Neural progenitor cell (in vitro differentiated cells): ENCODE data around the gene ZBTB8OS.

ENCODE experiments used
- CTCF ChIP-seq: fragments of 200-600 bp; sonication (generic); IDR thresholded peaks from 2 replicates; pipeline ENCODE4 v1.5.1; 2017; ENCODE audit warnings: antibody characterized with exemption, mild to moderate bottlenecking
- EZH2 ChIP-seq: fragments of 200-600 bp; sonication (generic); IDR thresholded peaks from 2 replicates; pipeline ENCODE4 v1.6.1; 2017; ENCODE audit warnings: antibody characterized with exemption, mild to moderate bottlenecking, moderate library complexity

- TF ChIP-seq EZH2: no peak
- no peak for TF ChIP-seq CTCF
Observed at GRCh38 chr1:32636914-32637645, 13.3 kb downstream of the ZBTB8OS start.
